ENCODE data around the gene WDR18.
A peak's percentile ranks its signal among the peaks of the same experiment; 100 is the strongest.

WDR18 gene

DNA sequence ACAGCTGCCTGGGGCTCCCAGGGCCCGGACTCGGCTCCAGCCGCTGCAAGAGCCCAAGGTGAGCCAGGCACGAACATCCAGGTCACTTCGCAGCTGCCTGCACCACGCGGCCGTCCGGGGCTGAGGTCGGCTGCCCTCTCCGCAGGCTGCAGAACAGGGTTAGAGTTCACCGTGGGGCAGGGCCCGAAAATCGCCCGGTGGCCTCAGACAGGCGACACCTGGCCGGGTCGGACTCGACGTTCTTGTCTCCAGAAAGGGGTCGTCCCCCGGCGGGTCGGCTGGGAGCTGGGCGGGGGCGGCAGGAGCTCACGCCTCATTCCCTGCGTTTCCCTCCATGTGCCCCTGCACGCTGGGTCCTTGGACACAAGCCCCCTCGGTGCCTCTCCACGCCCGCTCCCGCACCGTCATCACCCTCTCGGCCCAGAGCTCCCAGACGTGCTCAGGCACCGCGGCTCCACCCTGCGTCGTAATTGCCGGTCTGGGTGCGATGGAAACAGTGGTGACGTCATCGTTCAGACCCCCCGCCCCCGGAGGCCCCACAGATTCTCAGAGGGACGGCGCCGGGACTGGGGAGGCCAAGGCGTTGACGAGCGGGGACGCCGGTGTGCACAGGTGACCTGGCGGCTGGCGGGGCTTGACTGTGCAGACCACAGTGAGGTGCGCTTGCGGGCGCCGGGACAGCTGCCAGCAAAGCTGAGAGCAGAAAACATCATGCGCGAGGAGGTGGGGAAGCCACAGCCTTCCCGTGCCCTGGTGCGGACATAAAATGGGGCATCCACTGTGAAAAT lies 12.1 kb downstream of the WDR18 start:
- DNase-seq (ENCODE audit: low spot score) = peak; percentile 85
- in situ Hi-C loops (cut with MboI; ENCODE audit: low pct_unique_long_range_greater_than_20kb, low sequenced_read_pairs, unreplicated experiment) = no loop called here
- TF ChIP-seq CTCF (IDR thresholded peaks at IDR 0.05; ENCODE audit: extremely low read depth, insufficient read depth, missing control alignments) = no peak

DNA sequence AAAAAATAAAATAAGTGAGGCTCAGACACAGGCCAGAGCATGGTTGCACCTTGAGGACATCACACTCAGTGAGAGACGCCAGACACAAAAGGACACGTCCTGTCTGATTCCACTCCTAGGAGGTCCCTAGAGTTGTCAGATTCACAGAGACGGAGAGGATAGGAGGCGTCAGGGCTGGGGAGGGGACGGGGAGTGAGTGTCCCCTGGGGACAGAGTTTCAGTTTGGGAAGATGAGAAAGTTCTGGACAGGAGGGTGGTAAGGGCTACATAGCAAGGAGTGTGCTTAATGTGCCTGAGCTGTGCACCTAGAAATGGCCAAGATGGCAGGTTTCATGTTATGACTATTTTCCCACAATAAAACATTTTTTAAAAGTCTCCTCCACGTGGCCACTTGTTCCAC lies 13.9 kb downstream of the WDR18 start:
- no peak for TF ChIP-seq CTCF (IDR thresholded peaks at IDR 0.05; ENCODE audit: extremely low read depth, insufficient read depth, missing control alignments)
- in situ Hi-C loops (cut with MboI; ENCODE audit: low pct_unique_long_range_greater_than_20kb, low sequenced_read_pairs, unreplicated experiment) = no loop called here
- no peak for DNase-seq (ENCODE audit: low spot score)

DNA sequence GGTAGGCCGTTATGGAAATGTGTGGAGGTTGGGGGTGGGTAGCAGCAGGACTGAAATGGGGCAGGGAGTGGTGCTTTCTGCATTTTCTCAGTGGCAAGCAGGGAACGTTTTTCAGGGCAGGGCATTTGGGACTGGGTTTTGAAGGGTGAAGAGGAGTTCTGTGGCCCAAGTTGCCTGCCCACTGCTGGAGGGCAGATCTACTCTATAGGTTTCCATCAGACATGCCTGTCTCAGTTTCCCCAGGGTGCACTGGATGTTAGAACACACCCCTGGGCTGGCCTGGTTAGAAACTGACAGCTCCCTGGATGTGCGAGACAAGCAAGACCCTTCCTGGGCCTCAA lies 15.2 kb downstream of the WDR18 start:
- TF ChIP-seq CTCF (IDR thresholded peaks at IDR 0.05; ENCODE audit: extremely low read depth, insufficient read depth, missing control alignments) = no peak
- no peak for DNase-seq (ENCODE audit: low spot score)
- in situ Hi-C loops (cut with MboI; ENCODE audit: low pct_unique_long_range_greater_than_20kb, low sequenced_read_pairs, unreplicated experiment) = no loop called here

GRCh38 chr19:1000095-1000494 lies 15.9 kb downstream of the WDR18 start, which contains the start of gene GRIN3B:
TSS of gene GRIN3B (plus strand) at chr19:1000419. CDS start at chr19:1000438, 19 bp downstream.
- peak; percentile 87 for DNase-seq (ENCODE audit: low spot score)

GRCh38 chr19:1000591-1001537 lies 16.7 kb downstream of the WDR18 start:
- DNase-seq (ENCODE audit: low spot score) = no peak
- no peak for TF ChIP-seq CTCF (IDR thresholded peaks at IDR 0.05; ENCODE audit: extremely low read depth, insufficient read depth, missing control alignments)
- in situ Hi-C loops (cut with MboI; ENCODE audit: low pct_unique_long_range_greater_than_20kb, low sequenced_read_pairs, unreplicated experiment) = no loop called here

More at GRCh38 chr19:1000095-1000494, 15.9 kb downstream of the WDR18 start, which contains the start of gene GRIN3B:
- TF ChIP-seq CTCF (IDR thresholded peaks at IDR 0.05; ENCODE audit: extremely low read depth, insufficient read depth, missing control alignments) = peak; percentile 62
- in situ Hi-C loops (cut with MboI; ENCODE audit: low pct_unique_long_range_greater_than_20kb, low sequenced_read_pairs, unreplicated experiment) = no loop called here

DNA sequence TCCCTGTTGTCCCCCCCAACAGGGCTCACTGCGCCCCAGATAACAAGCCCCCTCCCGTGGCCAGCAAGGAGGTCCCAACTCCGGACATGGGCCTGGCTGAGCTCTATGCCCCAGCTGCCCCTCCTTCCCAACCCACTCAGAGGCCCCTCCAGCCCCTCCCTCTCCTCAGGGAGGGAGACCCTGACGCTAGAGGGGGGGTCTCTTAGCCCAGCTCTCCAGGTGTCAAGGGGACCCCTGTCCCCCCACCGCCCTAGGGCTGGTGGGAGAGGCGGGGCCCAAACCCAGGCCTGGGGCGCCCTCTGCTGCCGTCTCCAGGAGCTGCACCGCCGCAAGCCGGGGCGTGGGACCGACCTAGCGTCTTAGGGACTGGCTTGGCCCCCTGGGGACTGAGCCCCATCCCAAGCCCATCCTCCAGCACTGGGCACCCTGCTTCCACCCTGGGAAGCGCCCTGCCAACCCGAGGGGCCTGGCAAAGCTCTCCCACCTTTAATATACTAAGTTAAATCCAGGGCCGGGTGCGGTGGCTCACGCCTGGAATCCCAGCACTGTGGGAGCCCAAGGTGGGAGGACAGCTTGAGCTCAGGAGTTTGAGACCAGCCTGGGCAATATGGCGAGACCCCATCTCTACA lies 17.5 kb downstream of the WDR18 start:
- in situ Hi-C loops (cut with MboI; ENCODE audit: low pct_unique_long_range_greater_than_20kb, low sequenced_read_pairs, unreplicated experiment) = no loop called here
- peak; percentile 97 for TF ChIP-seq CTCF (IDR thresholded peaks at IDR 0.05; ENCODE audit: extremely low read depth, insufficient read depth, missing control alignments)
- DNase-seq (ENCODE audit: low spot score) = peak; percentile 91

All from GM13977 (cell line).